Urothelium cell line (cell line): ENCODE results near the gene ITPRIPL1.

Experiments
- DNase-seq: peaks from one replicate; pipeline ENCODE4 v3.0.0; 2011; ENCODE audit warnings: low spot score, mixed read lengths
- FAIRE-seq: peaks from 2 replicates; lab custom pipeline; 2011; peaks lifted over from hg19 to GRCh38; lab: Jason Lieb, UNC

ITPRIPL1 gene

DNA sequence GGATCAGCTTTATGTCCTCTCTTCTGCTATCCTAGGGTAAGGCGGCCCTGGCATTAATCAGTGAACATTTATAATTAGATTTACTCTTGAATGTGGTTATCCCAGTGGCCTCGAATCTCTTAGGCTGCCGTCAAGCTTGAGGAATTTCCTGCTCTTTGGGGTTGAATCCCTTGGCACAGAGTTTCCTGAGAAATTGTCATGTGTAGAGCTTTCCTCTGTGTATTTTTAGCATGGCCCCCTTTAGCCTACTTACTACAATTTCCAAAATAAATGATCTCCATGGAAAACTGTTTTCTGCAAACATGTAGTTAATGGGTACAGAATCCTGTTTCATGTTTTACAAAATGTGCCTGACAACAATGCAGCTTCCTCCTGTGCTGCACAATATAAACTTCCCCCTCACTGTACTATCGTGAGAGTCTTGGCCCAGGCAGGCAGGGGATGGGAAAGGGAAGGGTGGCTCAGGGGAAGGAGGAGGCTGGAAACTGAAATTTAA, 28.5 kb downstream of the ITPRIPL1 start:
- no peak for DNase-seq

DNA sequence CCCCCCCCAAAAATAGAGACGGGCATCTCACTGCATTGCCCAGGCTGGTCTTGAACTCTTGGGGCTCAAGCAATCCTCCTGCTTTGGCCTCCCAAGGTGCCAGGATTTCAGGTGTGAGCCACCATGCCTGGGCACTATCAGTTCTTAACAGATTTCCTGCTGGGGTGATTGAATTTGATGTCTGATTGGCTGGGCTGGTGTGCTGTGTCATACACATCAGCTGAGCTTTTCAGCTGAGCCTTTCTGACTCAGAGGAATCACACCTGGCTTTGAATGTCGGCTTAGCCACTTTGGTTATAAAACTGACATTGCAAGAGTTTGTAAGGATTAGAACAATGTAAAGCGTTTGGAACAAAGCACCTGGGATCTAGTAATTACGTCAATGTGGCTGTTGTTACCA, 29.4 kb downstream of the ITPRIPL1 start:
- no peak for FAIRE-seq
- DNase-seq, result no peak

More for the DNA sequence above, 28.5 kb downstream of the ITPRIPL1 start:
- no peak for FAIRE-seq

DNA sequence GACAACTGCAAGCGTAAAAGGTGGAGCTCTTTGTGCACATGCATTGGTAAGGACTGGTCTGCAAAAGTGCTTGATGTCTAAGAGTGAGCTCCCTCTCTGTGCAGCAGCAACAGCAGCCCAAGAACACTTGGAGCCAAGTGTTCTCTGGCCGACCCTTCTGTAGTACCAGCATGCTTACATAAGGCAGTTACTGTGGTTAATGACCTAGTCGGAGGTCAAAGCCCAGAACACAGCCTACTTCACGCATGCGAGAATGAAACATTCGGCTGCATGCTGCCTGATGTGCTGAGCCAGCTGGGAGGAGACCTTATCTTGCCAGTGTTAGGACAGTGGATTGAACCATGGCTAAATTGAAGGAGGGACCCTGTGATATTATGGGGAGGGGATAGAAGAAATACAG, 31.8 kb downstream of the ITPRIPL1 start:
- peak; percentile 35 for FAIRE-seq
- no peak for DNase-seq

DNA sequence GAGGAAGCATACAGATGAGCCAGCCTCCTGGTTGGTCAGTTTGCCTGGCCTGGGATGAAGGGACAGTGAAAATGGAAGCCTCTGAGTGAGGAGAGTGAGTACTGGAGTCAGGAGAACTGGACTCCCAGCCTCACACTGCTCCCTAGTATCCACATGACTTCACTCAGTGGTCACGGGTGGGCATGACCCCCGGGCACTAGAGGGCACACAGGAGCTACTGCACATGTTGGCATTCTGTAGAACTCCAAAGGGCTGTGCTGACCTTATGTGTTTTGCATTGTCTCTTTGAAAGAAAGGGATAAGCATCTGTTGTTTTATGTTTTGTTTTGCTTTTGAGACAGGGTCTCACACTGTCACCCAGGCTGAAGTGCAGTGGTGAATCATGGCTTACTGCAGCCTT, 34.2 kb downstream of the ITPRIPL1 start:
- FAIRE-seq (no peak), DNase-seq (no peak)

DNA sequence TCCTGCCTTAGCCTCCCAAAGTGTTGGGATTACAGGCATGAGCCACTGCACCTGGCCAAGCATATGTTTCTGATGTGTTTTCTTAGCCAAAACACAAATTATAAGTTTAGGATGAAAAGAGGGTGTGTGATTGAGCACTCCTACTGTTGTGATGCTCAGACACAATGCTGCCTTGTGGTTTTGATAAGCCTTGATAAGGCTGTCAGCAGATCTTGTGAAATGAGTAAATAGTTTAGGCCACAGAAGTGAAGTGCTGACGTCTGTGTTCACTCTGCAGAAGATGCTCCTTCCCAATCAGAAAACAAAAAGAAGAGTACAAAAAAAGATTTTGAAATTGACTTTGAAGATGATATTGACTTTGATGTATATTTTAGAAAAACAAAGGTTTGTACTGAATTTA, 34.7 kb downstream of the ITPRIPL1 start:
- no peak for DNase-seq
- FAIRE-seq, result no peak

DNA sequence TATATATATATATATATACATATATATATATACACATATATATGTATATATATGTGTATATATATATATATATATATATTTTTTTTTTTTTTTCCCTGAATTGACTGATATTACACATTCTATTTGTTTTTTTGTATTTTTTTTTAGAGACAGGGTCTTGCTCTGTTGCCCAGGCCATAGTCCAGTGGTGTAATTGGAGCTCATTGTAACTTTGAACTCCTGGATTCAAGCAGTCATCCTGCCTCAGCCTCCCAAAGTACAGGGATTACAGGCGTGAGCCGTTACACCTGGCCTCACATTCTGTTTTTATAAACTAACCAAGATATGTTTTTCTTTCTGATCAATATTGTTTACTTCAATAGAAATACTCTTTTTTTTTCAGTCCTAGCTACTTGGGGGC, 36.6 kb downstream of the ITPRIPL1 start:
- DNase-seq, result no peak
- no peak for FAIRE-seq

DNA sequence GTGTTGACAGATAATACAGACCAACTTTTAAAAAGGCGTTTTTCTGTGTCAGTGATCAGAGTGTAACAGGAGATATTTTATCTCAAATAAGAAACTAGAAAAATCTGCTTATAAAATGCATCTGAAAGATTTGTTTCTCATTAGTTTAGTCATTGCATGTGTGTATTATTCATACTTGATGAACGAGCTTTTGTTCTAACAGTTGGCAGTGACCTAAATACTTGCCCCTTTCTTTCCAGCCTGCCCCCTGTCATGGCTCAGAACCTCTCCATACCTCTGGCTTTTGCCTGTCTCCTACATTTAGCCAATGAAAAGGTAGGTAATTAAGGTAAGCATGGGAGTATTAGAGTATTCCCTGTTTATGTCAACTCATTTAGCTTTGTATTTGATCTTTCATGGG, 44.1 kb downstream of the ITPRIPL1 start:
- DNase-seq, result no peak
- FAIRE-seq, result no peak

DNA sequence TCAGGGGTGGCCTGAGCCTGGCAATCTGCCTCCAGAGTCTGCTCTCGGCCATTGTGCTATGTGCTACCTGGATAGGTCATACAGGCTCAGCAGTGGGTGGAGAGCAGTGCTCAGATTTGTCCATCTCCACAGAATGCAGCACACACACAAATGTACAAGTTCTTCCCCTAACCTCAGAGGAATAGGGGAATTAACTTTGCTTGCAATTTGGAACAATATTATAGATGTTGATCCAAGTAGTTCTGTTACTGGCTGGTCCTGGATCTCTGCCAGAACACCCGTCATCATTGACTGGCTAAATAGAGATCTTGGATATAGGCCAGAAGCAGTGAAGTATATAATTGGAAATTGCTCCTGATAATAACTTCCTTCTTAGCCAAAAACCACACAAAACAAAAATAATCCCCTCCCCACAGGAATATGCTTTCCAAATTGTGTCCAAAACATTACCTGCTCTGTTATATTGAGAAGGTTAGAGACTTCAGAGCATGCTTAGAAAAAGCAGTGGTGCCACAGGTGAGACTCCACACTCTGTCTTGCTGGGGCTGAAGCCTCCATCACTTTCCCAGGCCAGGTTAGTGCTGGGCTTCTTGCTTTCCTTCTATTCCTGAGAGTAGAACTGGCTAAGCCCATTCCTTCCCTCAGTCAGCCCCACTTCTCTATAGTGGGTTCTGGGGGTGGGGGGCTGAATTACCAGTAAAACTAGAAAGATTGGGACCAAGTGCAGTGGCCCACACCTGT, 49.3 kb downstream of the ITPRIPL1 start:
- DNase-seq, result no peak
- FAIRE-seq, result no peak
